DOHH2 (cell line): Measurements from ENCODE around the gene ZBTB7B.

Source experiments
- H3F3A ChIP-seq: fragments of 200-600 bp; sonication (generic), shearing (Covaris generic); 2 replicates; pipeline ENCODE4 v1.6.0; 2016; ENCODE audit warnings: antibody characterized with exemption, mild to moderate bottlenecking; ENCODE audit not compliant: control insufficient read depth, insufficient read depth
- H3K27ac ChIP-seq: fragments of 200-600 bp; sonication (generic); 2 replicates; pipeline ENCODE4 v1.5.1; 2014; ENCODE audit warnings: low read depth, mild to moderate bottlenecking, low read length, moderate library complexity
- H3K27me3 ChIP-seq: fragments of 200-600 bp; sonication (generic); 2 replicates; pipeline ENCODE4 v1.6.1; 2014; ENCODE audit warnings: mild to moderate bottlenecking, low read length, mixed read lengths; ENCODE audit not compliant: control insufficient read depth
- H3K36me3 ChIP-seq: fragments of 200-600 bp; sonication (generic); 2 replicates; pipeline ENCODE4 v1.6.1; 2014; ENCODE audit warnings: mild to moderate bottlenecking, low read length, moderate library complexity, mixed read lengths; ENCODE audit not compliant: control insufficient read depth
- H3K4me1 ChIP-seq: fragments of 200-600 bp; sonication (generic); 2 replicates; pipeline ENCODE4 v1.6.1; 2014; ENCODE audit warnings: mild to moderate bottlenecking, low read length, mixed read lengths; ENCODE audit not compliant: control insufficient read depth
- H3K4me2 ChIP-seq: fragments of 200-600 bp; sonication (generic); 2 replicates; pipeline ENCODE4 v1.6.0; 2014; ENCODE audit warnings: mild to moderate bottlenecking, low read length, moderate library complexity
- H3K4me3 ChIP-seq: fragments of 200-600 bp; sonication (generic); 2 replicates; pipeline ENCODE4 v1.5.1; 2014; ENCODE audit warnings: mild to moderate bottlenecking, low read length, mixed read lengths
- H3K79me2 ChIP-seq: fragments of 200-600 bp; sonication (generic); 2 replicates; pipeline ENCODE4 v1.6.1; 2014; ENCODE audit warnings: mild to moderate bottlenecking, low read length, mixed read lengths; ENCODE audit not compliant: control insufficient read depth
- H3K9me2 ChIP-seq: fragments of 200-600 bp; sonication (generic); replicated peaks from 2 replicates; pipeline ENCODE4 v1.6.1; 2014; ENCODE audit warnings: mild to moderate bottlenecking, low read length, mixed read lengths; ENCODE audit not compliant: control insufficient read depth
- H3K9me3 ChIP-seq: fragments of 200-600 bp; sonication (generic); 2 replicates; pipeline ENCODE4 v1.6.1; 2014; ENCODE audit warnings: antibody characterized with exemption, low read length, mixed read lengths; ENCODE audit not compliant: control insufficient read depth, insufficient read depth
- H4K20me1 ChIP-seq: fragments of 200-600 bp; sonication (generic); 2 replicates; pipeline ENCODE4 v1.6.0; 2014; ENCODE audit warnings: low read depth, mild to moderate bottlenecking, antibody characterized with exemption, low read length, moderate library complexity; ENCODE audit not compliant: control insufficient read depth, insufficient read depth
- CTCF ChIP-seq: fragments of 200-600 bp; sonication (generic); IDR thresholded peaks from one replicate; pipeline ENCODE4 v1.5.1; 2014; ENCODE audit warnings: antibody characterized with exemption, mild to moderate bottlenecking, low read depth, low read length; ENCODE audit not compliant: poor library complexity, severe bottlenecking
- EZH2phosphoT487 ChIP-seq: fragments of 200-600 bp; sonication (generic); IDR thresholded peaks from 2 replicates; pipeline ENCODE4 v1.6.1; 2017; ENCODE audit warnings: borderline replicate concordance, mild to moderate bottlenecking, antibody characterized with exemption, low read length, moderate library complexity, mixed read lengths

ZBTB7B gene

GRCh38 chr1:154957091-154957657 is 45.4 kb upstream of the ZBTB7B start:
- no peaks in the 10 kb centered on the region for H3K27me3 ChIP-seq
- TF ChIP-seq EZH2phosphoT487 (no peak), CTCF (no peak)
- H3K79me2 ChIP-seq, result peaks cover 59% of the 10 kb centered on the region
- H3K4me3 ChIP-seq, result no peak overlapping the region
- no peaks in the 10 kb centered on the region for H3K9me3 ChIP-seq
- peaks cover 57% of the 10 kb centered on the region for H3K4me1 ChIP-seq
- H3K4me2 ChIP-seq, result no peak overlapping the region
- no peaks in the 10 kb centered on the region for H4K20me1 ChIP-seq
- H3K9me2 ChIP-seq, result no peaks in the 10 kb centered on the region
- H3K27ac ChIP-seq, result no peak overlapping the region; the same call in 1 of the 2 replicates
- H3F3A ChIP-seq, result peaks cover 8% of the 10 kb centered on the region
- peaks cover 30% of the 10 kb centered on the region for H3K36me3 ChIP-seq

GRCh38 chr1:154958036-154958435 is 44.6 kb upstream of the ZBTB7B start:
- H3K27me3 ChIP-seq, result no peaks in the 10 kb centered on the region
- no peak overlapping the region for H3K4me2 ChIP-seq
- H3F3A ChIP-seq, result peaks cover 8% of the 10 kb centered on the region
- H3K9me3 ChIP-seq, result no peaks in the 10 kb centered on the region
- no peaks in the 10 kb centered on the region for H4K20me1 ChIP-seq
- H3K4me1 ChIP-seq, result peaks cover 53% of the 10 kb centered on the region
- no peak overlapping the region for H3K27ac ChIP-seq
- no peaks in the 10 kb centered on the region for H3K9me2 ChIP-seq
- TF ChIP-seq CTCF (no peak), EZH2phosphoT487 (no peak)
- peaks cover 66% of the 10 kb centered on the region for H3K79me2 ChIP-seq
- no peak overlapping the region for H3K4me3 ChIP-seq
- peaks cover 39% of the 10 kb centered on the region for H3K36me3 ChIP-seq

- Histone ChIP-seq H3F3A (peaks cover 10% of the 10 kb centered on the region), H4K20me1 (no peaks in the 10 kb centered on the region), H3K4me2 (no peak overlapping the region), H3K27me3 (no peaks in the 10 kb centered on the region), H3K9me3 (no peaks in the 10 kb centered on the region), H3K79me2 (peaks cover 66% of the 10 kb centered on the region), H3K9me2 (no peaks in the 10 kb centered on the region), H3K4me3 (no peak overlapping the region), H3K4me1 (peaks cover 53% of the 10 kb centered on the region), H3K27ac (no peak overlapping the region), H3K36me3 (peaks cover 47% of the 10 kb centered on the region)
- no peak for TF ChIP-seq CTCF
- TF ChIP-seq EZH2phosphoT487, result no peak
Observed at GRCh38 chr1:154958681-154959425, 43.7 kb upstream of the ZBTB7B start.
